AG04450 (cell line): ENCODE data around the gene AAMDC. TPM values are rescaled to one million over a fixed set of nuclear protein-coding genes. Genes with fewer than 3 reads are reported as not detected.
"Not testable (repeated sequence)": the region's sequence is repeated elsewhere in the genome, so short reads cannot be mapped to it uniquely, and the experiment has no call there.

ENCODE experiments used
- CTCF ChIA-PET: fragments of 300-600, 350-600 bp; formaldehyde crosslinking; extraction: SDS; loops from one replicate; lab custom pipeline; 2022; ENCODE audit warnings: antibody characterized with exemption, inconsistent platforms; lab: Charles Lee
- POLR2A ChIA-PET: fragments of 350-600 bp; formaldehyde crosslinking; extraction: SDS; loops from one replicate; lab custom pipeline; 2021; ENCODE audit warnings: antibody characterized with exemption, inconsistent platforms; lab: Yijun Ruan, JAX
- DNase-seq: peaks from one replicate; pipeline ENCODE4 v3.0.0-alpha.2; 2011; ENCODE audit warnings: low read depth, low spot score
- H3K27ac ChIP-seq: one replicate; pipeline ENCODE4 v1.5.1; 2012; ENCODE audit warnings: low read depth, low read length, control low read depth
- H3K27me3 ChIP-seq: one replicate; pipeline ENCODE4 v1.6.0; 2012; ENCODE audit warnings: low read length; ENCODE audit not compliant: control insufficient read depth, insufficient read depth
- H3K4me3 ChIP-seq: 2 replicates; pipeline ENCODE4 v1.5.1; 2011; ENCODE audit warnings: mild to moderate bottlenecking, low read depth, low read length, control low read depth
- H3K9me3 ChIP-seq: 2 replicates; pipeline ENCODE4 v1.5.1; 2012; ENCODE audit warnings: low read length; ENCODE audit not compliant: control insufficient read depth, insufficient read depth
- CTCF ChIP-seq: IDR thresholded peaks from 2 replicates; pipeline ENCODE4 v1.5.1; 2011; ENCODE audit warnings: low read depth, low read length, control low read depth, inconsistent platforms
- polyA plus RNA-seq: library from polyadenylated mRNA; depleted of rRNA; stranded (reverse); fragments of >200 nt; gene quantifications from 2 replicates; pipeline ENCODE4 v1.2.3, GENCODE V29; 2011

Gene AAMDC
- polyA plus RNA-seq, 1 experiment = 57.7 TPM

- no peaks in the 10 kb centered on the region for H3K27me3 ChIP-seq
- no peak for DNase-seq
- ChIA-PET CTCF (no interaction called here), POLR2A (no interaction called here)
- H3K9me3 ChIP-seq = peaks cover 13% of the 10 kb centered on the region
- TF ChIP-seq CTCF = no peak
- H3K27ac ChIP-seq = no peak overlapping the region
- H3K4me3 ChIP-seq = no peak overlapping the region
Measured at GRCh38 chr11:77851503-77851902, 30.6 kb downstream of the AAMDC start.

GRCh38 chr11:77854838-77855237 lies 33.9 kb downstream of the AAMDC start:
- ChIA-PET POLR2A (no interaction called here), CTCF (no interaction called here)
- Histone ChIP-seq H3K27ac (no peak overlapping the region), H3K27me3 (no peaks in the 10 kb centered on the region), H3K4me3 (no peak overlapping the region), H3K9me3 (peaks cover 13% of the 10 kb centered on the region)
- TF ChIP-seq CTCF = no peak
- DNase-seq = no peak

- not testable (repeated sequence) for H3K27ac ChIP-seq, H3K27me3 ChIP-seq, H3K4me3 ChIP-seq, DNase-seq
- ChIA-PET CTCF (interaction anchor here (0.6 kb wide), 1 partner anchor 31 kb away, joined by 4 read pairs; no protein-coding TSS in a partner anchor), POLR2A (interaction anchor here (0.8 kb wide), 1 partner anchor 27 kb away, joined by 4 read pairs; no protein-coding TSS in a partner anchor)
- H3K9me3 ChIP-seq = peaks cover 13% of the 10 kb centered on the region
Measured at GRCh38 chr11:77857906-77858457, 37.0 kb downstream of the AAMDC start.

- H3K27ac ChIP-seq, H3K27me3 ChIP-seq, DNase-seq, H3K9me3 ChIP-seq, POLR2A ChIA-PET, H3K4me3 ChIP-seq, CTCF ChIA-PET: not testable (repeated sequence)
Measured at GRCh38 chr11:77861444-77861843, 40.5 kb downstream of the AAMDC start.

GRCh38 chr11:77865805-77866204 lies 44.9 kb downstream of the AAMDC start:
- H3K27ac ChIP-seq = no peak overlapping the region
- POLR2A ChIA-PET = no interaction called here
- TF ChIP-seq CTCF = no peak
- DNase-seq = no peak
- CTCF ChIA-PET = interaction anchor here (0.6 kb wide), 1 partner anchor 137 kb away, joined by 3 read pairs; no protein-coding TSS in a partner anchor
- no peak overlapping the region for H3K4me3 ChIP-seq
- H3K9me3 ChIP-seq = no peaks in the 10 kb centered on the region
- no peaks in the 10 kb centered on the region for H3K27me3 ChIP-seq

GRCh38 chr11:77866336-77866735 lies 45.4 kb downstream of the AAMDC start:
- no peak for TF ChIP-seq CTCF
- H3K4me3 ChIP-seq = no peak overlapping the region
- ChIA-PET POLR2A (interaction anchor here (0.7 kb wide), 1 partner anchor 213 kb away, joined by 3 read pairs; the partner anchor contains the start of gene NDUFC2), CTCF (interaction anchor here (0.6 kb wide), 1 partner anchor 137 kb away, joined by 3 read pairs; no protein-coding TSS in a partner anchor)
- no peaks in the 10 kb centered on the region for H3K27me3 ChIP-seq
- DNase-seq = no peak
- no peak overlapping the region for H3K27ac ChIP-seq
- no peaks in the 10 kb centered on the region for H3K9me3 ChIP-seq
